Epithelial cell of proximal tubule (primary cell): ENCODE measurements around the gene FMN2. TPM values are rescaled to one million over a fixed set of nuclear protein-coding genes. Genes with fewer than 3 reads are reported as not detected.
A peak's percentile ranks its signal among the peaks of the same experiment; 100 is the strongest.

ENCODE experiments used
- DNase-seq: peaks from one replicate; pipeline ENCODE4 v3.0.0-alpha.2; 2011; ENCODE audit warnings: low read depth
- H3K4me3 ChIP-seq: 2 replicates; pipeline ENCODE4 v1.5.1; 2011; ENCODE audit warnings: low read depth, mild to moderate bottlenecking, low read length
- total RNA-seq: library from RNA; depleted of rRNA; stranded (reverse); fragments of >200 nt; gene quantifications from 2 replicates; pipeline ENCODE4 v1.2.3, GENCODE V29; 2015
- TF ChIP-seq, protein P1 (sequence below): conservative IDR thresholded peaks from 2 replicates; pipeline ENCODE4 v1.5.1; 2012; ENCODE audit warnings: low read depth, mild to moderate bottlenecking, low read length

Gene FMN2
- total RNA-seq: 0.43 and 0.86 TPM in 2 replicates

DNA sequence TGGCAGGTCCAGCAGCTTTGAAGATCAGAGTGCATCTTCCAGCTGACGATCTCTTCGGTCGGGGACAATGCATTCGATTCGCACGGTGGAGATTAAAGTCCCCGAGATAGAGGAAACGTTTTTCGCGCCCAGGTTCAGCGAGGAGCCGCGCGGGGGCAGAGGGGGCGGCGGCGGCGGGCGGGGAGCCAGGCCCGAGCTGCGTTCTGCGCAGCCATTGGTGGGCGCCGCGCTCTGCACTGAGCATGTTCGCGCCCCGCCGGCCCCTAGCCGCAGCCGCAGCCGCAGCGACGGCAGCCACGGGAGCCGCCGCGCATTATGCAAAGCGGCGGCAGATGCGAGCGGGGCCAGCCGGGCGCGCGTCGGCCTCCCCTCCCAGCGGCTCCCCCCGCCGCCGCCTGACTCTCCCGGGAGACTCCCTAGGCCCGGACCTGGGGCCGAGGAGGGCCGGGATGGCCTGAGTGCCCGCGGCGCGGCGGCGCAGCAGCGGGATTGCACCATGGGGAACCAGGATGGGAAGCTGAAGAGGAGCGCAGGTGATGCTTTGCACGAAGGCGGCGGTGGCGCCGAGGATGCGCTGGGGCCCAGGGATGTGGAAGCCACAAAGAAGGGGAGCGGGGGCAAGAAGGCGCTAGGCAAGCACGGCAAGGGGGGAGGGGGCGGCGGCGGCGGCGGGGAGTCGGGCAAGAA, at the start of gene FMN2:
Gene FMN2 (plus strand): TSS at position 270 of the 687 bp plus-strand sequence. CDS start 227 bp downstream, at position 497.
- DNase-seq: no peak
- peak within 1 kb of the TSS; percentile 30 for H3K4me3 ChIP-seq
- TF ChIP-seq, protein P1, sequence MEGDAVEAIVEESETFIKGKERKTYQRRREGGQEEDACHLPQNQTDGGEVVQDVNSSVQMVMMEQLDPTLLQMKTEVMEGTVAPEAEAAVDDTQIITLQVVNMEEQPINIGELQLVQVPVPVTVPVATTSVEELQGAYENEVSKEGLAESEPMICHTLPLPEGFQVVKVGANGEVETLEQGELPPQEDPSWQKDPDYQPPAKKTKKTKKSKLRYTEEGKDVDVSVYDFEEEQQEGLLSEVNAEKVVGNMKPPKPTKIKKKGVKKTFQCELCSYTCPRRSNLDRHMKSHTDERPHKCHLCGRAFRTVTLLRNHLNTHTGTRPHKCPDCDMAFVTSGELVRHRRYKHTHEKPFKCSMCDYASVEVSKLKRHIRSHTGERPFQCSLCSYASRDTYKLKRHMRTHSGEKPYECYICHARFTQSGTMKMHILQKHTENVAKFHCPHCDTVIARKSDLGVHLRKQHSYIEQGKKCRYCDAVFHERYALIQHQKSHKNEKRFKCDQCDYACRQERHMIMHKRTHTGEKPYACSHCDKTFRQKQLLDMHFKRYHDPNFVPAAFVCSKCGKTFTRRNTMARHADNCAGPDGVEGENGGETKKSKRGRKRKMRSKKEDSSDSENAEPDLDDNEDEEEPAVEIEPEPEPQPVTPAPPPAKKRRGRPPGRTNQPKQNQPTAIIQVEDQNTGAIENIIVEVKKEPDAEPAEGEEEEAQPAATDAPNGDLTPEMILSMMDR: no peak

DNA sequence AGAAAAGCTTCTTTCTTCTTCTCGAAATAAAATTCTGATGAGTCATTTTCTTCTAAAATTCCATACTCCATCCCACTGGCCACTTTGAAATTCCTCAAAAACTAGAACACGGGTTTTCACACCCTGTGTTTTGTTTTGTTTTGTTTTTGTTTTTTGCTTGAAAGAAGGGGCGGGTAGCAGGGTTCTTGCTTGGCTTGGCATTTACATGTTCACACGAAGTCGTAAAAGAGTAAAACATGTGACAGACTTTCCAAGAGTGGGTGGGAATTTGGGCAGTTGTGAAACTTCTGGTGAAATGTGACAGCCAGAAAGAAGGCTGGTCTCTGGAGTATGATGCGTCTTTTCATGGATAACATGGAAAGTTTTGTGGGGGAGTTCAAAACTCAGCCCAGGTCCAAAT, 47.1 kb upstream of the FMN2 start:
- H3K4me3 ChIP-seq: no peak overlapping the region
- DNase-seq: no peak
- TF ChIP-seq, protein P1: no peak

DNA sequence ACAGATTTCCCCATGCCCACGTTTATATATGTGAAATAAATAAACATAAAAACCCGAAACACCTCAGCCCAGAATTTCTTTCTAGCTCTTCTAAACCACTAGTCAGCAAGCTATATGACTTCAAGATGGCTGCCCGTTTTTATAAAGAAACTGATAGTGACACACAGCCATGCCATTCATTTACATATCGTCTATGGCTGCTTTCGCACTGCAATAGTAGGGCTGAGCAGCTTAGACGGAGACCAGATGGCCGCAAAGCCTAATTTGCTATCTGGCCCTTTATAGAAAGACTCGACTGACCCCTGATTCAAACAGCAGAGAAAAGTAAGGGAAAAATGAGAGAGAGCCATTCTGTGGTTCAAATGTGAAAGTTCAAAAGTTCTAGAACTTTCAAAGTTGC, 45.7 kb upstream of the FMN2 start:
- TF ChIP-seq, protein P1: no peak
- no peak for DNase-seq
- no peak overlapping the region for H3K4me3 ChIP-seq

DNA sequence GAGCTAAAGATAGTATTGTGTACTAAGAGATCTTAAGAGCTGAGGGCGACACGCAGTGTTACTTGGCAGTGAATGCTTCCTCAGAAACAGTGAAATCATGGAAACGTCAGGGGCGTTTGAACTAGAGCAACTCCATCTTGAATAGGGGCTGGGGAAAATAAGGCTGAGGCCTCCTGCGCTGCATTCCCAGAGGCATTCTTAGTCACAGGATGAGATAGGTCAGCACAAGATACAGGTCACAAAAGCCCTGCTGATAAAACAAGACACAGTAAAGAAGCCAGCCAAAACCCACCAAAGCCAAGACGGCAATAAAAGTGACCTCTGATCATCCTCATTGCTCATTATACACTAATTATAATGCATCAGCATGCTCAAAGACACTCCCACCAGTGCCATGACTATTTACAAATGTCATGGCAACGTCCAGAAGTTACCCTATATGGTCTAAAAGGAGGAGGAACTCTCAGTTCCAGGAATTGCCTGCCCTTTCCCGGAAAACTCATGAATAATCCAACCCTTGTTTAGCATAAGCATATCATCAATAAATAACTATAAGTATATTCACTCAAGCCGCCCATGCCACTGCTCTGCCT, 37.5 kb upstream of the FMN2 start:
- H3K4me3 ChIP-seq: no peak overlapping the region
- TF ChIP-seq, protein P1: no peak
- no peak for DNase-seq

DNA sequence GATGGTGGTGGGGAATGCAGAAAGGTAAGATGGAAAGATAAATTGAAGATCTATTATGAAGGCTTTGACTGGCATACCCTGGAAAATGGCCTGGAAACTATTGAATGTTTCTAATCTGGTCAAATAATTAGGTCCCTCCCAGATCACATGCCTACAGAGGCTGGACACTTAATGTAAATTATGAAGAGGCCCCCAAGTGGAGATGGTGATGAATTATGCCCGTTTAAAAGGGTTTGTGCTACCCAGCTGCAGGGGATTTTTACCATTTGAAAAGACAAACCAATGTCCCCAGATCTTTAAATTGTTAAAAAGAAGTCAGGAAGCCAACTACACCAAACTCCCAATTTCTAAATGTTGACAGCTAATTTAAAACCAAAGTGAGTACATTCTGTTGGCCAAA, 35.7 kb upstream of the FMN2 start:
- no peak overlapping the region for H3K4me3 ChIP-seq
- no peak for DNase-seq
- TF ChIP-seq, protein P1: no peak

DNA sequence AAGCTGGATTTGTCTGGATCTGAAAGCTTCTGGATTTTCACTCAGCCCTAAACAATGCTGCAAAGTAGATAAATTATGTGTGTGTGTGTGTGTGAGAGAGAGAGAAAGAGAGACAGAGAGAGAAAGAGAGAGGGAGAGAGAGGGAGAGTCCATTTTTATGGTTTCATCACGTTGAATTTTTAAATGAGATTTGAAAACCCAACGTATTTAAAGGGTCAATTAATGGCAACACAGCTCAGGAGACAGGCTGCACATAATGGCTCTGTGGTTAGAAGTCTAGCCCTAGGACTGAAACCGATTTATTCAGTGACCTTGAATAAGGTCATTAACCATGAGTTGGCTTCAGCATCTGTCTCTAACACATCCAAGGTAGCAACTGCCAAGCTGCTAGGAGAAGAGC, 35.3 kb upstream of the FMN2 start:
- no peak for DNase-seq
- TF ChIP-seq, protein P1: no peak
- H3K4me3 ChIP-seq: no peak overlapping the region

DNA sequence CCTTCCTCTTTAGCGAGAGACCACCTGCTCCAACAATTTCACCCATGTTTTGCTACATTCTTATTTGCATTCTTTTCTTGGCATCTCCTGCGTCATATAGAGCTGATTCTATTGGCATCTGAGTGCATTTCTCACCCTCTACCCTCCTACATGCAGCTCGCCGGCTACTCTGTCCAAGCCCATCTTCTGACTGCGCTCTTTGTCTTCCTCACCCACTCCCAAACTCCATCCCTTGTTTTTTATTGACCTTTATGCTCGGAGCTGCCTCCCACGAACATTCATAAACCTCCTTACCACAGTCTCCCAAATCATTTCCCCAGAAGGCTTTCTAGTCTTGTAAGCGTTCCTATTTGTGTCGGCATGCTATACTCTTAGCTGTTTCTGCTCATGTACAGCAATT, 33.6 kb upstream of the FMN2 start:
- TF ChIP-seq, protein P1: no peak
- no peak overlapping the region for H3K4me3 ChIP-seq
- DNase-seq: no peak
